PC-9 (cell line): ENCODE data around the gene ATP2B2. TPM values are rescaled to one million over a fixed set of nuclear protein-coding genes. Genes with fewer than 3 reads are reported as not detected.

Experiments used
- BruUV-seq: library from RNA; stranded (reverse); fragments of 400-500 nt; replicated peaks from 2 replicates; lab custom pipeline; 2021; lab: Mats Ljungman, UMichigan
- CTCF ChIA-PET: fragments of 300-600 bp; sonication (Branson Sonifier 250); formaldehyde crosslinking; loops from one replicate; lab custom pipeline; 2022; ENCODE audit warnings: antibody characterized with exemption; lab: Charles Lee
- POLR2A ChIA-PET: fragments of 300-600 bp; sonication (Branson Sonifier 250); formaldehyde crosslinking; loops from one replicate; lab custom pipeline; 2022; ENCODE audit warnings: antibody characterized with exemption; ENCODE audit not compliant: unreplicated experiment; lab: Charles Lee
- DNase-seq, 2 experiments: peaks; one replicate each; pipeline versions ENCODE4 v3.0.0 to v3.0.0-alpha.2; 2015 to 2022; ENCODE audit warnings: mixed read lengths in 1 of 2
- H2AFZ ChIP-seq: fragments of 200-600 bp; sonication (generic); 2 replicates; pipeline ENCODE4 v1.8.1; 2017; ENCODE audit warnings: antibody characterized with exemption
- H3F3A ChIP-seq: fragments of 200-600 bp; sonication (generic); 2 replicates; pipeline ENCODE4 v1.8.1; 2017; ENCODE audit warnings: antibody characterized with exemption, mild to moderate bottlenecking, low read depth; ENCODE audit not compliant: insufficient read depth
- H3K27ac ChIP-seq: fragments of 200-600 bp; sonication (generic); 2 replicates; pipeline ENCODE4 v1.6.1; 2016; ENCODE audit warnings: mixed run types
- H3K27me3 ChIP-seq: fragments of 200-600 bp; sonication (generic); 2 replicates; pipeline ENCODE4 v1.6.1; 2016; ENCODE audit warnings: low read depth, mixed run types; ENCODE audit not compliant: insufficient read depth
- H3K36me3 ChIP-seq: fragments of 200-600 bp; sonication (generic); 2 replicates; pipeline ENCODE4 v1.6.1; 2016; ENCODE audit warnings: low read depth, mixed run types
- H3K4me1 ChIP-seq: fragments of 200-600 bp; sonication (generic); replicated peaks from 2 replicates; pipeline ENCODE4 v1.6.1; 2016; ENCODE audit warnings: mixed run types; ENCODE audit not compliant: insufficient read depth
- H3K4me2 ChIP-seq: fragments of 200-600 bp; sonication (generic); 2 replicates; pipeline ENCODE4 v1.6.1; 2017; ENCODE audit warnings: mixed run types
- H3K4me3 ChIP-seq: fragments of 200-600 bp; sonication (generic); 2 replicates; pipeline ENCODE4 v1.6.1; 2016; ENCODE audit warnings: mixed run types
- H3K79me2 ChIP-seq: fragments of 200-600 bp; sonication (generic); 2 replicates; pipeline ENCODE4 v1.6.1; 2017; ENCODE audit warnings: low read depth, mixed run types
- H3K9me2 ChIP-seq: fragments of 200-600 bp; sonication (generic); 2 replicates; pipeline ENCODE4 v1.8.1; 2017; ENCODE audit warnings: mild to moderate bottlenecking; ENCODE audit not compliant: insufficient read depth
- H3K9me3 ChIP-seq: fragments of 200-600 bp; sonication (generic); 2 replicates; pipeline ENCODE4 v1.8.1; 2016; ENCODE audit warnings: low read depth; ENCODE audit not compliant: insufficient read depth
- H4K20me1 ChIP-seq: fragments of 200-600 bp; sonication (generic); 2 replicates; pipeline ENCODE4 v1.8.1; 2017; ENCODE audit not compliant: insufficient read depth
- EZH2 ChIP-seq: fragments of 200-600 bp; sonication (generic); IDR thresholded peaks from 2 replicates; pipeline ENCODE4 v1.8.0; 2017; ENCODE audit warnings: antibody characterized with exemption, low read depth
- intact Hi-C: fragments of 100-400 bp; cut with micrococcal nuclease; formaldehyde crosslinking; loops from one replicate; pipeline ENCODE4 v1.10.0; 2022; ENCODE audit not compliant: unreplicated experiment
- total RNA-seq: library from RNA; stranded (reverse); gene quantifications from 2 replicates; pipeline ENCODE4 v1.2.3, GENCODE V29; 2021
- TF ChIP-seq, protein P1 (sequence below): fragments of 200-600 bp; sonication (generic); conservative IDR thresholded peaks from 2 replicates; pipeline ENCODE4 v1.6.1; 2017; ENCODE audit warnings: mixed run types, antibody characterized with exemption, mild to moderate bottlenecking, moderate library complexity

Gene ATP2B2
- total RNA-seq, 1 experiment from 2014 or later: not detected

DNA sequence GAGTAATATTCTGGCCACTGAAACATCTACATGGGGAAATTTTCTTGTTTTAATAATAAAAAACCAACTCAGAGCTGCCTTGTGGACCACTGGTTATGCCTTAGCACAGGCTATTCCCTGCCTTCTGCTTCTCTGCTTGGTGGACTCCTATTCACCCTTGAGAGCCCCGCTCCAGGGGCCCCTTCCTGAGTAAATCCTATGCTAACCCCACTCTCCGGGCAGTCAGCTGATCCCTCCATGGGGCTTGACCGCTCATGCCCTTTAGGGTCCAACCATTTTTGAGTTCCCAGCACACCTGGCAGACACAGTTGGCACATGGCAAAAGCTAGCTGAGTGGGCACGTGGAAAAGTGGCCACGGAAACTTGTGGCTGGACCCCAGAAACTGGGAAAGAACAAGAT lies 38.2 kb downstream of the ATP2B2 start:
- Histone ChIP-seq H3K9me2 (no peaks in the 10 kb centered on the region), H3K27me3 (peaks cover 93% of the 10 kb centered on the region), H3K9me3 (no peaks in the 10 kb centered on the region), H3F3A (no peaks in the 10 kb centered on the region), H3K4me1 (no peaks in the 10 kb centered on the region), H4K20me1 (peaks cover 2% of the 10 kb centered on the region; the same call in 1 of the 2 replicates), H3K36me3 (no peaks in the 10 kb centered on the region), H2AFZ (no peak overlapping the region), H3K4me3 (no peak overlapping the region), H3K27ac (no peak overlapping the region), H3K79me2 (no peaks in the 10 kb centered on the region), H3K4me2 (no peak overlapping the region)
- intact Hi-C loops: no loop called here
- TF ChIP-seq, protein P1, sequence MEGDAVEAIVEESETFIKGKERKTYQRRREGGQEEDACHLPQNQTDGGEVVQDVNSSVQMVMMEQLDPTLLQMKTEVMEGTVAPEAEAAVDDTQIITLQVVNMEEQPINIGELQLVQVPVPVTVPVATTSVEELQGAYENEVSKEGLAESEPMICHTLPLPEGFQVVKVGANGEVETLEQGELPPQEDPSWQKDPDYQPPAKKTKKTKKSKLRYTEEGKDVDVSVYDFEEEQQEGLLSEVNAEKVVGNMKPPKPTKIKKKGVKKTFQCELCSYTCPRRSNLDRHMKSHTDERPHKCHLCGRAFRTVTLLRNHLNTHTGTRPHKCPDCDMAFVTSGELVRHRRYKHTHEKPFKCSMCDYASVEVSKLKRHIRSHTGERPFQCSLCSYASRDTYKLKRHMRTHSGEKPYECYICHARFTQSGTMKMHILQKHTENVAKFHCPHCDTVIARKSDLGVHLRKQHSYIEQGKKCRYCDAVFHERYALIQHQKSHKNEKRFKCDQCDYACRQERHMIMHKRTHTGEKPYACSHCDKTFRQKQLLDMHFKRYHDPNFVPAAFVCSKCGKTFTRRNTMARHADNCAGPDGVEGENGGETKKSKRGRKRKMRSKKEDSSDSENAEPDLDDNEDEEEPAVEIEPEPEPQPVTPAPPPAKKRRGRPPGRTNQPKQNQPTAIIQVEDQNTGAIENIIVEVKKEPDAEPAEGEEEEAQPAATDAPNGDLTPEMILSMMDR: no peak
- no peak for TF ChIP-seq EZH2
- DNase-seq: no peak
- CTCF ChIA-PET: no interaction called here
- no TSS peak for BruUV-seq
- POLR2A ChIA-PET: no interaction called here

DNA sequence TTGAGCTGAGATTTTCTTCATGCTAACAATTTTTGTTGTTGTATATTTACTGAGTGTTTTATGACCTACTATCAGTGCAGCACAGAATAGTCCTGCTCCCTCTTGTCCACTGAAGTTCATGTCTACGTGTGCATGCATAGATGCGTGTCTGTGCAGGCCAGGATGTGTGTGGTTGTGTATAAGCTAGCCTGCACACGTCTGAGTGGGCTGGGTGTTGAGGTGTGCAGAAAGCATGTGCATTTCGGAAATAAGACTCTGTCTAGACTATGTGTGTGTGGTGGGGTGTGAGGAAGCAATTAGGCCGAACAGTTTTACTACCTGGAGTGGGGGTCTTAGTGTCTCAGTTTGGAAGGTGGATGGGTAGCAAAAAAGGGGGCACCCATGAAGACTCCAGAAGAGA lies 39.2 kb downstream of the ATP2B2 start:
- no peak overlapping the region for H3K4me2 ChIP-seq
- H3K4me3 ChIP-seq: no peak overlapping the region
- DNase-seq: no peak
- H3K36me3 ChIP-seq: no peaks in the 10 kb centered on the region
- no TSS peak for BruUV-seq
- H3K4me1 ChIP-seq: no peaks in the 10 kb centered on the region
- no peak overlapping the region for H3K27ac ChIP-seq
- H3K9me2 ChIP-seq: no peaks in the 10 kb centered on the region
- ChIA-PET CTCF (no interaction called here), POLR2A (no interaction called here)
- intact Hi-C loops: no loop called here
- no peaks in the 10 kb centered on the region for H3F3A ChIP-seq
- H4K20me1 ChIP-seq: peaks cover 2% of the 10 kb centered on the region; the same call in 1 of the 2 replicates
- no peaks in the 10 kb centered on the region for H3K9me3 ChIP-seq
- H3K79me2 ChIP-seq: no peaks in the 10 kb centered on the region
- peaks cover 89% of the 10 kb centered on the region for H3K27me3 ChIP-seq
- H2AFZ ChIP-seq: no peak overlapping the region
- no peak for TF ChIP-seq EZH2
- TF ChIP-seq, protein P1: no peak

DNA sequence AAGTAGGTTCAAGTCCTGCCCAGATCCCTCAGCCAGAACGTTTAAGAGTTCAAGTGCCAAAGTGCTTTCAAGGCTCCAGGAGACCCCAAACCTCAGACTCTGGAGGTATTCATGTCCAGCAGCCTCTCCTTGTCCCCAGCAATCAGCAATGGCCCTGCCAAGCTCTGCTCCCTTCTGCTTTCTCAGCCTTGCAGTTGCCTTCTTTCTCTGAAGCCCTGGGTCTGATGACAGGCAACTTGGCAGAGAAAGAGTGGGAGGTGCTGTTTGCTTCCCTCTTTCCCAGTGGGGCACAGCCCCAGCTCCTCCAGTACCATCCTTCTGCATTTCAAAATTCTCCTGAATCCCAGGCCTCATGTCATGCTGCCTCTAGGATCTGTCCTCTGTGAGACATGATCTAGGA lies 40.2 kb downstream of the ATP2B2 start:
- BruUV-seq: no TSS peak
- CTCF ChIA-PET: no interaction called here

More for the DNA sequence above, 40.2 kb downstream of the ATP2B2 start:
- no peaks in the 10 kb centered on the region for H3K9me3 ChIP-seq
- TF ChIP-seq, protein P1: no peak
- no peak for TF ChIP-seq EZH2
- H3K4me2 ChIP-seq: no peak overlapping the region
- H3K27me3 ChIP-seq: peaks cover 79% of the 10 kb centered on the region
- intact Hi-C loops: no loop called here
- no peak overlapping the region for H2AFZ ChIP-seq
- H3K79me2 ChIP-seq: no peaks in the 10 kb centered on the region
- H3K4me3 ChIP-seq: no peak overlapping the region
- H3F3A ChIP-seq: no peaks in the 10 kb centered on the region
- H3K9me2 ChIP-seq: no peaks in the 10 kb centered on the region
- H3K4me1 ChIP-seq: no peaks in the 10 kb centered on the region
- DNase-seq: no peak
- peaks cover 2% of the 10 kb centered on the region; the same call in 1 of the 2 replicates for H4K20me1 ChIP-seq
- no peak overlapping the region for H3K27ac ChIP-seq
- H3K36me3 ChIP-seq: no peaks in the 10 kb centered on the region
- POLR2A ChIA-PET: no interaction called here
